ENCODE measurements around the gene AFAP1. TPM values are rescaled to one million over a fixed set of nuclear protein-coding genes. Genes with fewer than 3 reads are reported as not detected.

Gene AFAP1
- total and polyA plus RNA-seq, 2 experiments from 2014 or later: 10.5 to 31.9 TPM

GRCh38 chr4:7761312-7761711, 178.3 kb downstream of the AFAP1 start:
- Histone ChIP-seq H3K9me3 (ENCODE audit: low read depth) (no peaks in the 10 kb centered on the region), H3K4me1 (ENCODE audit: low read depth) (no peaks in the 10 kb centered on the region), H3K27me3 (no peaks in the 10 kb centered on the region), H3K36me3 (no peaks in the 10 kb centered on the region), H3K27ac (no peak overlapping the region), H3K4me3 (no peak overlapping the region)
- DNase-seq (ENCODE audit: low read depth in 1 of 2, low spot score in 1 of 2): no peak
- no peak for TF ChIP-seq CTCF (IDR thresholded peaks at IDR 0.05; ENCODE audit: low read depth, low read length)

DNA sequence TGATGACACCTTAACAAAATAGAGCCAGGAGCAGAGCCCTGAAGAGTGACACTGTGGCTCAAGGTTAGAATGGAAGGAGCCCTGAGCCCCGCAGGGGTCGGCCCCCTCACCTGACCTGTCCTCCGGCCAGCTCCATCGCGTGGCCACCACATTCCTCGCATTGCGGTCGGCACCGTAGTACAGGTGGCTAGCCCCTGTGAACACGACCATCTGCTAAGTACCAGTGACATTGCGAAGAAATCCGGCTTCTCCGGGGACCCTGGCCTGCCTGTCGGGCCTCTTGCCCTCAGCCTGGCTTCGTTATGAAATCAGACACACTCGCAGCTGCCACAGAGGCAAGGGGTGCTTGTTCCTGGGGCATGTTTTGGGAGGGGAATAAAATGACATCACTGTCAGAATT, 179.0 kb downstream of the AFAP1 start:
- Histone ChIP-seq H3K4me3 (no peak overlapping the region), H3K27me3 (no peaks in the 10 kb centered on the region), H3K27ac (no peak overlapping the region), H3K9me3 (ENCODE audit: low read depth) (no peaks in the 10 kb centered on the region), H3K36me3 (no peaks in the 10 kb centered on the region), H3K4me1 (ENCODE audit: low read depth) (no peaks in the 10 kb centered on the region)
- TF ChIP-seq CTCF (IDR thresholded peaks at IDR 0.05; ENCODE audit: low read depth, low read length): no peak
- DNase-seq (ENCODE audit: low read depth in 1 of 2, low spot score in 1 of 2): no peak

DNA sequence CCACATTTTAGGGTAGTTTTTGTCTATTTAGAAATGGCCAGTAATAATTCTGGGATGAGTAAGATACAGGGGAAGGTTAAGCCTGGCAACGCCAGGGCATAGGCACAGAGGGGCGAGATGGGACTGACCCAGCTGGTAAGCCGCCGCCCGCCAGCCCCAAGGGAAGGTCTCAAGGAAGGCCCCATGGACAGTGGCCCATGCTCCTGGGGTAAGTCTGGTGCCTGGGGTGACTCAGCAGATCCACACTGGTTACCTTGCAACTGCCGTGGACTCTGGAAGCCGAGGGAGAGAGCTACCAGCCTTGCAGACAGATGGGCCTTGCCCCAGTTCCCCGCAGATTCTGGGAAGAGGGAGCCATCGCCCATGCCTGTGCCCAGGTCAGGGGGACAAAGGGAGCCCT, 179.4 kb downstream of the AFAP1 start:
- DNase-seq (ENCODE audit: low read depth in 1 of 2, low spot score in 1 of 2): no peak
- H3K4me1 ChIP-seq (ENCODE audit: low read depth): no peaks in the 10 kb centered on the region
- no peaks in the 10 kb centered on the region for H3K9me3 ChIP-seq (ENCODE audit: low read depth)
- H3K4me3 ChIP-seq: no peak overlapping the region
- no peaks in the 10 kb centered on the region for H3K36me3 ChIP-seq
- no peak for TF ChIP-seq CTCF (IDR thresholded peaks at IDR 0.05; ENCODE audit: low read depth, low read length)
- no peaks in the 10 kb centered on the region for H3K27me3 ChIP-seq
- H3K27ac ChIP-seq: no peak overlapping the region

GRCh38 chr4:7759635-7760034, 180.0 kb downstream of the AFAP1 start:
- Histone ChIP-seq H3K4me3 (no peak overlapping the region), H3K4me1 (ENCODE audit: low read depth) (no peaks in the 10 kb centered on the region), H3K9me3 (ENCODE audit: low read depth) (no peaks in the 10 kb centered on the region), H3K36me3 (no peaks in the 10 kb centered on the region), H3K27me3 (no peaks in the 10 kb centered on the region), H3K27ac (no peak overlapping the region)
- no peak for TF ChIP-seq CTCF (IDR thresholded peaks at IDR 0.05; ENCODE audit: low read depth, low read length)
- no peak for DNase-seq (ENCODE audit: low read depth in 1 of 2, low spot score in 1 of 2)

- no peak overlapping the region for H3K27ac ChIP-seq
- H3K27me3 ChIP-seq: no peaks in the 10 kb centered on the region
- H3K36me3 ChIP-seq: no peaks in the 10 kb centered on the region
- no peak for TF ChIP-seq CTCF (IDR thresholded peaks at IDR 0.05; ENCODE audit: low read depth, low read length)
- no peaks in the 10 kb centered on the region for H3K4me1 ChIP-seq (ENCODE audit: low read depth)
- no peak overlapping the region for H3K4me3 ChIP-seq
- DNase-seq (ENCODE audit: low read depth in 1 of 2, low spot score in 1 of 2): no peak
- no peaks in the 10 kb centered on the region for H3K9me3 ChIP-seq (ENCODE audit: low read depth)
These were observed 180.4 kb downstream of the AFAP1 start for GRCh38 chr4:7759216-7759615.

DNA sequence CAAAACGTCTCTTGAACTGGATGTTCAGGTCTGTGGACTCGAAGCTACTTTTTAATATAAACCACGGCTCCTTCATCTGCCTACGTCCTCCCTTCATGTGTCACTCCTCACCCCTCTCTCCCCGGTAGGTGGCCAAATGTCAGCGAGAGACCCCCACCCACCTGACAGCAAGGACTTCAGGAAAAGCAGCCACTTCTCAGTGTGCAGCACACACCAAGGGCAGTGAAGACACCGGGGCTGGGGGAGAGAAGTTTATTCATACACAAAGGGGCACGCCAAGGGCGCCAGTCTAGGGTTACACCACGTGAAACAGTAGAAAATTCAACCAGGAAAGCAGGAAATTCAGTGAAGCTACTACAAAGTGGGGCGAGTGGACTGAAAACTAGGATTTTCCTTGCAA, 181.2 kb downstream of the AFAP1 start:
- Histone ChIP-seq H3K36me3 (no peaks in the 10 kb centered on the region), H3K27me3 (no peaks in the 10 kb centered on the region)

More for the DNA sequence above, 181.2 kb downstream of the AFAP1 start:
- H3K4me3 ChIP-seq: no peak overlapping the region
- no peaks in the 10 kb centered on the region for H3K9me3 ChIP-seq (ENCODE audit: low read depth)
- no peak overlapping the region for H3K27ac ChIP-seq
- DNase-seq (ENCODE audit: low read depth in 1 of 2, low spot score in 1 of 2): no peak
- TF ChIP-seq CTCF (IDR thresholded peaks at IDR 0.05; ENCODE audit: low read depth, low read length): no peak
- no peaks in the 10 kb centered on the region for H3K4me1 ChIP-seq (ENCODE audit: low read depth)

Data from cardiac muscle cell (in vitro differentiated cells and primary cell).